GM19193 (cell line): ENCODE results near the gene GNGT1.

Source experiments
- POLR2A ChIP-seq: IDR thresholded peaks from 4 replicates; pipeline ENCODE4 v1.6.1; 2011; ENCODE audit not compliant: insufficient read depth, insufficient read length; ENCODE audit errors: extremely low read depth

The GNGT1 gene

GRCh38 chr7:93890464-93891068 is 15.8 kb upstream of the GNGT1 start, which contains the start of gene TFPI2:
TSS of gene TFPI2 (minus strand) at chr7:93890753. CDS start at chr7:93890678, 75 bp downstream.
- TF ChIP-seq POLR2A, result no peak

DNA sequence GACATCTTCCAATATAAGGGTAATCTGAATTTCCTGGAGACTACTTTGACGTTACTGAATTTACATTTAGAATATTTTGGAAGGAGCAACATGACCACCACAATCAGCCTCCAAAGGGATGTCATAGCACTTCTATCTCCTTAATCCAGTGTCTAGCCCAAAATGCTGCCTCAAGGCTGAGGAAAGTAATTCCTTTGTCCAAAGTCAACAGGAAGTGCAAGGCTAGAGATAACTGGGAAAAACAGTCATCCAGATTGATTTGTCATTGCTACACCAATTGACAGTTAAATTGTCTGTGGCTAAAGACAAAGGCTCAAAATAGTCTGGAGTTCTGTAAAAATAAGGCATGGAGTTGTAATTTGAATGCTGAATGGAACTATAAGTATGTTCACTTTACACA is 11.9 kb upstream of the GNGT1 start:
- TF ChIP-seq POLR2A, result no peak

DNA sequence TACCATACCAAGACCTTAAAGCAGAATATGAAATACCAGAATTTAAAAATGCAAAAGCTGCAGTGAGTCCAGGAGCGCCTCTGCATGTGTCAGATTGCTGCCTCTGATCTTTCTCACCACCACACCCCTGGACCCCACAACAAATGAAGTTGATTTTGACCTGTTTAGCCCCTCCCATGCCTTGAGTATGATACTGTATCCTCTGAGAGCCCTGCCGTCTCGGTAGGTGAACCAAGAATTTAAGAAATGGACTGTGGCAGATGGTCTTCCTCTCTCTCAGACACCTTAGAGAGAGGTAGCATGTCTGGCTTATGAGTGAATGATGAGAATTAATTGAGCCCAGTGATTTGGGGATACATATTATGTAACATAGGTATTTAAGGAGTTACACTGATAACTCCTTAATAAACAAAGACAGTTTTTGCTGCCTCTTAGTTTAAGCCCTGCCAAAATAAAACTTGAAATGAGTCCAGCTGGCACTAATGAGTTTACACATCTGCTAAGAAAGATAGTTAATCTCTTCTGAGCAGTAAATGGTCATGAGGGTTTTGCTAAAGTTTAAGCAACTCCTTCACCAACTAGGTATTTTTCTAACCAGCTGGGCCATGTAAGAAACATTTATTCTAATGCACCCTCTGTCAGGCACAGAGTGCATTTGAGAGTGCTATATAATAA is 11.3 kb upstream of the GNGT1 start:
- TF ChIP-seq POLR2A, result no peak

DNA sequence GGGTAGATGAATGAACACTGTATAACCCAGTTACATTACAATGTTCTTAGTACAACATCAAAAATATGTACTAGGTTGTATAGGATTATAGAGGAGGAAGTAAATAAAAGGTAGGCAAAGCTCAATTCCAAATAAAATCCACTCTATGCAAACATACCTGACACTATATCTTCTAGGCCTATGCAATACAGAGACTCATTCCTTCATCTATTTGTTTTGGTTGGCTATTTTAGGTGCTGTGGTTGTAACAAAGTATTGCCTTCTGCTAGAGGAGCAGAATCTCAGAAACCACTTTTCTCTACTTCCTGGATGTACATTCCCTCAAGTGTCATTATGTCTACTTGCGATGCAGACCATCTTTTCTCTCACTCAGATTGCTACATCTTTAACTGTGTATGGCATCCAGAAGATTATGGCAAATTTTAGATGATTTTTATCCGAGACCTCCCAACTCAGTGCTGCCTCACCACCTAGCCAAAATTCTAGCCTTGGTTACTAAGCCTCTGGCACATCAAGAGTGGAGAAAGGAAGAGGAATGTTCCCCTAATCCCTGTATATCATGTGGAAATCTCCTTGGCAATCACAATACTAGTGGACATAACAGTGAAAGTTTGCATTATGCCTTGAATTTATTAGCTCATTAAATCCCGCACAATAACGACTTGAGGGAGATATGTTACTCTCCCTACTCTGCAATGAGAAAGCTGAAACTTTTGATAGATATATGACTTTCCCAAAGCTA is 10.3 kb upstream of the GNGT1 start:
- TF ChIP-seq POLR2A, result no peak

DNA sequence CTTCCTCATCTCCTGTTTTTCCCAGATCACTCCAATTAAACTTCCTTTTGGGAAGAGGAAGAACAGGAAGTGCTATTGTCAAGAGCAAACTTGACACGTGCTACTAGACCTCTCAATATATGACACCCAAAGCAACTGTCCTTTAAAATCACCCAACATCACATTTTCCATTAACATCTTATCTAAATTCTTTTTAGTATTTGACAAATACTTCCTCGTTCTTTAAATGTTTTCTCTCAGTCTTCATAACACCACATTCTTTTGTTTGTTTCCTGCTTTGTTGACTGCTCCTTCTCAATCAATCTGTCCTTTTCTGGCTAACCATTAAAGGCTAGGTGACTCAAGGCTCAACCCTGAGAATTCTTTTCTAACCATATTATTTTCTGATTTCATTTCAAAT is 8.7 kb upstream of the GNGT1 start:
- TF ChIP-seq POLR2A, result no peak

DNA sequence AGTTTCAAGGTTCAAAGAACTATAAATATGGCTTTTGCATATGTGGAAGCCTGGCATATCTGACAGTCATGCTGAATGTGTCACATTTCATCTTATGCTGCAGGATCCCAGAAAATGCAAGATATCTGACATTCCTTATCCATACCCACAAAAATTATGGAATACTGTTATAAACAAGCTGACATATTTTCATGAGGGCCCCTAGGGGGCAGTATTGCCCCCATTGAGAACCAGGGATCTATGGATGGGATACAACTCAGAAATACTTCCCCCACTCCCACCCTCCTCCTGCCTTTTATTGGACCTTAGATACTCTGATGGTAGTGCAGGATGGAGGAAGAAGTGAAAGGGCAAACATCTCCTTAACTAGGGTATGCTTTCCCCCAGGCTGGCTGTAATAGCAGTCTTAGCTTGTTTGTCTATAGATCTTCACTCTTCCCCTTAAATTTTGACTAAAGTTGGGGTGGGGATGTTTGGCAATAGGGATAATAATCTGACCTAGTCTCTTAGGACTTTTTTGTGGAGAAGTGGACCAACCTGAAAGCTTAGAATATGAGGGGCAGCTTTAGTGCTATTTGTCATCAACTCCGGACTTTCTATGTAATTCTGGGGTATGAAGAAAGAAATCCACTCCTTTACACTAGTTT is 3.5 kb upstream of the GNGT1 start:
- TF ChIP-seq POLR2A, result no peak

- TF ChIP-seq POLR2A, result no peak
Observed at GRCh38 chr7:93910076-93910994, 4.0 kb downstream of the GNGT1 start.

- no peak for TF ChIP-seq POLR2A
Observed at GRCh38 chr7:93913197-93913596, 6.8 kb downstream of the GNGT1 start.

DNA sequence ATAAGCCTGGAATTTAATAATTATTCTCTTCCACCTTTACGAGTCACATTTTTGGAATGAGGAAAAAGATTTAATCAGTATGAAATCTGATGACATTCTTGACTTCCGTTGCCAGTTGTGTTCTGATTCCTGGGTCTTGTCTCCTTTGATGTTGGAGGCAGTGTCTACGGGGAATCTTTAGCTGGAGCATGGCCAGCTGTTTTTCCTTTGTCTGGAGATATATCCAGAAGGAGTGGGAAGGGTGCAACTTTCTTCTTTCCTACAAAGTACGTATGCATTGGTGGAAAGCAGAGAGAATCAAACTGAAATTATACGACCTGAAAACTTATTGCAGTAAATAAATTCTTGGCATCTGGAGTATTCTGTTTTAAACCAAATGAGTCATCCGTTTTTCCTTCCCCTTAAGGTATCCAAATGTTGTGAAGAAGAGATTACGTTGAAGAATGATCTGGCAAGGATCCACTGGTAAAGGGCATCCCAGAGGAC is 8.3 kb downstream of the GNGT1 start:
- no peak for TF ChIP-seq POLR2A

DNA sequence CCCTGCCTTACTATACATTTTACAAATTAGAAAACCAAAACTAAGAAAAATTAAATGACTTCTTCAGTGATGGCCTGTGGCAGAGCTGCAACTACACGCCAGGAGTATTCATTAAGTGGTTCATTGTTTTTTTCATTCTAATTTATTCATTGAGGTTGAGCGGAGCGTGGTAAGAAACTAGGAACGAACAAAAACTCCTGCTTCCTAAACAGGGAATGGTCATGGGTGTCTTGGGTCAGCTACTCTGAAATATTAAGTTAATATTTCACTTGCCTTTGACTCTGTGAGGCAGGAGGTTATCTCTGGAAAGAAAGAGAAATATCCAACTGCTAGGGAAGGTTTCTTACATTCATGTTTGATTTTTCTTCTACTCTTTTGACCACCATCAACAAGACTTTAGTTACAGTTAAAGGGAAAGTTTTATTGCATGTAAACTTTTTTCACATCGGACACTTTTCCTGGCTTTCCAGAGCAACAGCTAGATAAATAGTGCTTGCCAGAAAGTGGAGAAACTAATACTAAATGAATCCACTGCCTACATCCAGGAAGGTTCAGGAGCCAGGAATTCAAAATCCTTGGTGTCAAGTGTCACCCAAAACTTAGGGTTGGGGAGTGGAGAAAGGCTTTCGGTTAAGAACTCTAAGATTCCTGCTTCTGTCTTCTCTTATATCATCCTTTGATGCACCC is 14.3 kb downstream of the GNGT1 start:
- TF ChIP-seq POLR2A, result no peak

GRCh38 chr7:93921186-93921585 is 14.8 kb downstream of the GNGT1 start:
- TF ChIP-seq POLR2A, result no peak

DNA sequence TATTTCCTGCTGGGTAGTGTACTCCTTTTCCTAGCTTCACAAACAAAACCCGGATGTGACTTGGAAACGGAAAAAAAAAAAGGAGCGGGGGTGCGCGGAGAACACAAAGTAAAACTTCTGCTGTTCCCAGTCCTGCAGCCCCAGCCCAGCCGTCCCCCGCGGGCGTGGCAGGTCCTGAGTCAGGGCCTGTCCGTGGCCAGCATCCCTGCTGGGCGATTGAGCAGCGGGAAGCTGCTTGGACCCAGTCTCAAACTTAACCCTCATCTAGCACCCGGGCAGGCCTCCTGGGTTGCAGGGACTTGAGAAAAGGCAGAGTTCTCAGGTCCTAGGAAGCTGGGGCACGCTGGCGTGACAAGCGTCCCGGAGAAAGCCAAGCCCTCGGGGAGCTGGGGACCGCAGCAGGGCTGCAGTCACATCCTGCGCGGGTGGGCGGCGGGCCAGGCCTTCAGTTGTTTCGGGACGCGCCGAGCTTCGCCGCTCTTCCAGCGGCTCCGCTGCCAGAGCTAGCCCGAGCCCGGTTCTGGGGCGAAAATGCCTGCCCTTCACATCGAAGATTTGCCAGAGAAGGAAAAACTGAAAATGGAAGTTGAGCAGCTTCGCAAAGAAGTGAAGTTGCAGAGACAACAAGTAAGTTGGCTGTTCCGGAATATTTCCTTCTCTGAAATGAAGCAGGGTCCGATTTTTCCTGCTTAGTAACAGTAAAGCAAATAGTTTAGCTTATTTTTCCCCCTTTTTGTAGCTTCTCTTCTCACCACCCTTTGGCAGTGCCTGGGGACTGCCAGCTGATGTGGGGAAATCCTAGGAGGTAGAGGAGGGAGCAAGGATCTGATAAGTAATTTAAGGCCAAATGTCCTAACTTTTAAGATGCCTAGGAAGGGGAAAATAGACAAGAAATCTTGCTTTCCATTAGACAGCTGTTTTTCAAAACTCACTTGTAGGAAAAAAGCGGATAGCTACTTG is 15.5 kb downstream of the GNGT1 start, which contains the start of gene GNG11:
GNG11 (plus strand) TSS at position 129 of the 960 bp plus-strand sequence; CDS start at position 532, 403 bp downstream.
- TF ChIP-seq POLR2A, result peak; percentile 44
